HCT116 (cell line): ENCODE data around the gene NASP. TPM values are rescaled to one million over a fixed set of nuclear protein-coding genes. Genes with fewer than 3 reads are reported as not detected.

Source experiments
- ATAC-seq: fragments of 200-7000 bp; cut with Tn5 transposase; 2 replicates; pipeline ENCODE4 v1.9.1; 2020; ENCODE audit warnings: mild to moderate bottlenecking, moderate library complexity
- BruUV-seq: library from RNA; stranded (reverse); fragments of 400-500 nt; replicated peaks from 2 replicates; lab custom pipeline; 2021; lab: Mats Ljungman, UMichigan
- CTCF ChIA-PET: fragments of 300-600 bp; sonication (Branson Sonifier 250); formaldehyde crosslinking; loops from one replicate; lab custom pipeline; 2021; ENCODE audit warnings: antibody characterized with exemption; lab: Charles Lee
- POLR2A ChIA-PET: fragments of 300-600, 350-600 bp; sonication (Branson Sonifier 250); formaldehyde crosslinking; loops from one replicate; lab custom pipeline; 2021; ENCODE audit warnings: antibody characterized with exemption; lab: Charles Lee
- RAD21 ChIA-PET, 2 experiments: fragments of 300-600 bp; sonication (Branson Sonifier 250); formaldehyde crosslinking; loops; one replicate each; lab custom pipeline; 2023; ENCODE audit warnings: low total read pairs in 2 of 2; ENCODE audit not compliant: uncharacterized antibody in 2 of 2, unreplicated experiment in 2 of 2, low non-redundant PET in 1 of 2; lab: Charles Lee
- DNase-seq: peaks from one replicate; pipeline ENCODE4 v3.0.0-alpha.2; 2010; ENCODE audit warnings: low read depth, low spot score
- H2AFZ ChIP-seq: fragments of 200-600 bp; shearing (Covaris generic), sonication (generic); 2 replicates; pipeline ENCODE4 v1.6.1; 2017; ENCODE audit warnings: low read depth, mixed run types, mixed read lengths, antibody characterized with exemption, low read length; ENCODE audit not compliant: poor library complexity, severe bottlenecking
- H3K27ac ChIP-seq: 2 replicates; pipeline ENCODE4 v1.5.1; 2012; ENCODE audit warnings: low read depth, low read length
- H3K27me3 ChIP-seq: fragments of 200-600 bp; sonication (generic); 2 replicates; pipeline ENCODE4 v1.6.1; 2016; ENCODE audit warnings: mixed run types, low read length, mixed read lengths; ENCODE audit not compliant: insufficient read depth
- H3K36me3 ChIP-seq, 2 experiments: fragments of 200-500 bp in 1 of 2; fragments of 200-600 bp in 1 of 2; sonication (Bioruptor generic) in 1 of 2; sonication (generic) in 1 of 2; 2 replicates each; pipeline versions ENCODE4 v1.5.1 to v1.6.1; 2014 to 2016; ENCODE audit warnings: low read length in 2 of 2, inconsistent platforms in 1 of 2, mixed read lengths in 1 of 2, mixed run types in 1 of 2; ENCODE audit not compliant: insufficient read depth in 2 of 2, control insufficient read depth in 1 of 2
- H3K4me1 ChIP-seq, 2 experiments: fragments of 200-600 bp in 1 of 2; sonication (generic) in 1 of 2; 2 replicates each; pipeline versions ENCODE4 v1.5.1 to v1.6.1; 2012 to 2017; ENCODE audit warnings: low read length in 2 of 2, inconsistent platforms in 1 of 2, mild to moderate bottlenecking in 1 of 2, mixed read lengths in 1 of 2, mixed run types in 1 of 2, moderate library complexity in 1 of 2; ENCODE audit not compliant: insufficient read depth in 2 of 2, control insufficient read depth in 1 of 2
- H3K4me2 ChIP-seq: fragments of 200-600 bp; sonication (generic); 2 replicates; pipeline ENCODE4 v1.6.1; 2017; ENCODE audit warnings: mixed run types, low read length, mixed read lengths
- H3K4me3 ChIP-seq, 2 experiments: fragments of 200-600 bp in 1 of 2; sonication (generic) in 1 of 2; replicated peaks in 1 of 2; 2 replicates each; pipeline ENCODE4 v1.5.1; 2011 to 2016; ENCODE audit warnings: low read length in 2 of 2, control low read depth in 1 of 2, low read depth in 1 of 2, mild to moderate bottlenecking in 1 of 2, mixed read lengths in 1 of 2, mixed run types in 1 of 2
- H3K79me2 ChIP-seq: fragments of 200-600 bp; sonication (generic); 2 replicates; pipeline ENCODE4 v1.6.1; 2017; ENCODE audit warnings: mild to moderate bottlenecking, mixed run types, low read length, moderate library complexity, mixed read lengths; ENCODE audit not compliant: insufficient read depth
- H3K9ac ChIP-seq: fragments of 200-600 bp; sonication (generic); 2 replicates; pipeline ENCODE4 v1.6.1; 2016; ENCODE audit warnings: low read length, mixed read lengths
- H3K9me2 ChIP-seq: fragments of 200-600 bp; sonication (generic), shearing (Covaris generic); 2 replicates; pipeline ENCODE4 v1.6.1; 2017; ENCODE audit warnings: mixed run types, mild to moderate bottlenecking, moderate library complexity; ENCODE audit not compliant: insufficient read depth
- H3K9me3 ChIP-seq, 2 experiments: fragments of 200-500 bp in 1 of 2; fragments of 200-600 bp in 1 of 2; sonication (Bioruptor generic) in 1 of 2; sonication (generic) in 1 of 2; 2 replicates each; pipeline ENCODE4 v1.6.1; 2014 to 2017; ENCODE audit warnings: low read length in 2 of 2, mixed read lengths in 2 of 2, inconsistent platforms in 1 of 2, low read depth in 1 of 2, mild to moderate bottlenecking in 1 of 2, mixed run types in 1 of 2, moderate library complexity in 1 of 2; ENCODE audit not compliant: control insufficient read depth in 1 of 2, insufficient read depth in 1 of 2
- H4K20me1 ChIP-seq: fragments of 200-600 bp; sonication (generic), shearing (Covaris generic); 2 replicates; pipeline ENCODE4 v1.6.1; 2017; ENCODE audit warnings: mixed run types, mild to moderate bottlenecking, moderate library complexity; ENCODE audit not compliant: insufficient read depth
- CBX3 ChIP-seq: IDR thresholded peaks from 2 replicates; pipeline ENCODE4 v1.6.1; 2012; ENCODE audit warnings: low read depth
- ELF1 ChIP-seq: IDR thresholded peaks from 2 replicates; pipeline ENCODE4 v1.6.1; 2012; ENCODE audit warnings: low read depth, borderline replicate concordance
- EZH2phosphoT487 ChIP-seq: fragments of 200-600 bp; IDR thresholded peaks from 2 replicates; pipeline ENCODE4 v1.6.1; 2018; ENCODE audit warnings: antibody characterized with exemption, borderline replicate concordance
- FOSL1 ChIP-seq: IDR thresholded peaks from 2 replicates; pipeline ENCODE4 v1.6.1; 2012; ENCODE audit warnings: low read depth
- POLR2A ChIP-seq: IDR thresholded peaks from 2 replicates; pipeline ENCODE4 v1.7.0; 2011; ENCODE audit warnings: borderline replicate concordance; ENCODE audit not compliant: insufficient read depth, insufficient read length; ENCODE audit errors: extremely low read depth
- POLR2AphosphoS5 ChIP-seq: IDR thresholded peaks from 2 replicates; pipeline ENCODE4 v1.6.1; 2011; ENCODE audit warnings: mild to moderate bottlenecking, low read depth, low read length, moderate library complexity
- RAD21 ChIP-seq: IDR thresholded peaks from 2 replicates; pipeline ENCODE4 v1.6.1; 2012; ENCODE audit warnings: low read depth, mild to moderate bottlenecking
- SIN3A ChIP-seq: IDR thresholded peaks from 2 replicates; pipeline ENCODE4 v1.6.1; 2012; ENCODE audit warnings: low read depth
- SP1 ChIP-seq: IDR thresholded peaks from 2 replicates; pipeline ENCODE4 v1.6.1; 2012; ENCODE audit warnings: low read depth
- TCF7L2 ChIP-seq: IDR thresholded peaks from 2 replicates; pipeline ENCODE4 v1.7.0; 2011; ENCODE audit warnings: borderline replicate concordance, inconsistent platforms; ENCODE audit not compliant: insufficient read depth, insufficient read length; ENCODE audit errors: extremely low read depth
- YY1 ChIP-seq: IDR thresholded peaks from 2 replicates; pipeline ENCODE4 v1.6.1; 2011; ENCODE audit warnings: low read length, low read depth, moderate library complexity, mild to moderate bottlenecking; ENCODE audit not compliant: insufficient replicate concordance; ENCODE audit errors: extremely low read depth
- ZFX ChIP-seq: fragments of 450-650 bp; IDR thresholded peaks from 2 replicates; pipeline ENCODE4 v1.6.1; 2017
- intact Hi-C: fragments of 100-400 bp; cut with micrococcal nuclease; formaldehyde crosslinking; loops from 2 replicates; pipeline ENCODE4 v1.10.0; 2022
- total RNA-seq: library from RNA; stranded (reverse); gene quantifications from one replicate; pipeline ENCODE4 v1.2.1, GENCODE V29; 2021; ENCODE audit not compliant: unreplicated experiment
- TF ChIP-seq, protein P1 (sequence below): IDR thresholded peaks from 2 replicates; pipeline ENCODE4 v1.6.1; 2012
- TF ChIP-seq, protein P2 (sequence below): IDR thresholded peaks from 2 replicates; pipeline ENCODE4 v1.6.1; 2012

Gene NASP
- total RNA-seq, 1 experiment from 2014 or later = 185 TPM

- BruUV-seq = no TSS peak
- no peak within 1 kb of the TSS for H3K4me3 ChIP-seq
- no peaks in the 10 kb centered on the region for H3K9me3 ChIP-seq
- ATAC-seq = no peak
- no peak within 1 kb of the TSS for H3K9ac ChIP-seq
- CTCF ChIA-PET = no interaction called here
- H3K27ac ChIP-seq = no peak within 1 kb of the TSS
- RAD21 ChIA-PET = no interaction called here
- no peak within 1 kb of the TSS for H3K4me2 ChIP-seq
- TF ChIP-seq CBX3 (no peak), ZFX (no peak), POLR2A (no peak), EZH2phosphoT487 (no peak), SIN3A (no peak), FOSL1 (no peak), RAD21 (no peak), ELF1 (no peak), TCF7L2 (no peak), SP1 (no peak), POLR2AphosphoS5 (no peak), YY1 (no peak)
- TF ChIP-seq, protein P1, sequence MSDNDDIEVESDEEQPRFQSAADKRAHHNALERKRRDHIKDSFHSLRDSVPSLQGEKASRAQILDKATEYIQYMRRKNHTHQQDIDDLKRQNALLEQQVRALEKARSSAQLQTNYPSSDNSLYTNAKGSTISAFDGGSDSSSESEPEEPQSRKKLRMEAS = no peak
- TF ChIP-seq, protein P2, sequence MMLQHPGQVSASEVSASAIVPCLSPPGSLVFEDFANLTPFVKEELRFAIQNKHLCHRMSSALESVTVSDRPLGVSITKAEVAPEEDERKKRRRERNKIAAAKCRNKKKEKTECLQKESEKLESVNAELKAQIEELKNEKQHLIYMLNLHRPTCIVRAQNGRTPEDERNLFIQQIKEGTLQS = no peak
- peaks cover 13 to 20% of the 10 kb centered on the region in 2 experiments; a peak in 3 of 4 replicates for H3K36me3 ChIP-seq
- H3K27me3 ChIP-seq = no peaks in the 10 kb centered on the region
- no peak for DNase-seq
- no peak within 1 kb of the TSS for H2AFZ ChIP-seq
- H4K20me1 ChIP-seq = no peaks in the 10 kb centered on the region
- POLR2A ChIA-PET = no interaction called here
- no peaks in the 10 kb centered on the region for H3K4me1 ChIP-seq
- H3K9me2 ChIP-seq = no peaks in the 10 kb centered on the region
- intact Hi-C loops = no loop called here
- H3K79me2 ChIP-seq = no peaks in the 10 kb centered on the region
Observed at GRCh38 chr1:45623972-45624371, 40.1 kb downstream of the NASP start, which contains the start of gene CCDC17. Gene CCDC17, minus strand, starts transcription at chr1:45624054. Its CDS starts 145 bp downstream, at chr1:45623909.
